ENCODE results near the gene C11orf97. TPM values are rescaled to one million over a fixed set of nuclear protein-coding genes. Genes with fewer than 3 reads are reported as not detected.

C11orf97 gene
- total and polyA plus RNA-seq, 2 donors (not counting 1 experiment from before 2014, with no cell fraction given), result not detected

DNA sequence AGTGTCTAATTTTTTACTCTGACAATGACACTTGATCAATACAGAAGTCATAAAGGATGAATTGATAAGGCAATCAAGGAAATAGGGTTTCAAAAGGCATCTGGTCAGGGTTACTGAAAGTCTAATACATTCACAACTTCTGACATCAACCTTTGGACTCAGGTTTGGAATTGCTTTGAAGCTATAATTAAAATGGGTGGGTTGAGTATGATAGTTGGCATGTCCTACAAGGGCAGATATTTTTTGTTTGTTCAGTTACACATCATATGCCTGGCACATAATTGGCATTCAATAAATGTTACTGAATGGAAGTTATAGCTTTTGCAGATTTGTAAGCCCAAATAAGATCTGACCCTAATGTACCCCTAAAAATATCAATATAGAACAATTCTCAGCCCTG is 24.1 kb downstream of the C11orf97 start:
- H3K4me2 ChIP-seq (replicated peaks; ENCODE audit: low read depth, low read length, poor library complexity, severe bottlenecking), result no peak overlapping the region
- no peaks in the 10 kb centered on the region for H3K4me1 ChIP-seq (ENCODE audit: control insufficient read depth in 2 of 2, insufficient read depth in 2 of 2, low read length in 2 of 2)
- no peaks in the 10 kb centered on the region for H3K9me3 Mint-ChIP-seq (ENCODE audit: insufficient read depth)
- peaks cover 0 to 8% (median 0%) of the 10 kb centered on the region in 4 experiments for H3K27me3 ChIP-seq (replicated peaks in 1 of 4; ENCODE audit: control extremely low read depth in 1 of 4, control insufficient read depth in 3 of 4, insufficient read depth in 4 of 4, low read length in 3 of 4)
- no peak overlapping the region for H3K27ac Mint-ChIP-seq
- H3K79me2 ChIP-seq (ENCODE audit: control insufficient read depth, insufficient read depth, low read length), result no peaks in the 10 kb centered on the region
- H3K9me3 ChIP-seq (ENCODE audit: control extremely low read depth in 1 of 3, control insufficient read depth in 2 of 3, insufficient read depth in 1 of 3, low read length in 2 of 3), result no peaks in the 10 kb centered on the region
- no peak for DNase-seq
- TF ChIP-seq, protein P1, sequence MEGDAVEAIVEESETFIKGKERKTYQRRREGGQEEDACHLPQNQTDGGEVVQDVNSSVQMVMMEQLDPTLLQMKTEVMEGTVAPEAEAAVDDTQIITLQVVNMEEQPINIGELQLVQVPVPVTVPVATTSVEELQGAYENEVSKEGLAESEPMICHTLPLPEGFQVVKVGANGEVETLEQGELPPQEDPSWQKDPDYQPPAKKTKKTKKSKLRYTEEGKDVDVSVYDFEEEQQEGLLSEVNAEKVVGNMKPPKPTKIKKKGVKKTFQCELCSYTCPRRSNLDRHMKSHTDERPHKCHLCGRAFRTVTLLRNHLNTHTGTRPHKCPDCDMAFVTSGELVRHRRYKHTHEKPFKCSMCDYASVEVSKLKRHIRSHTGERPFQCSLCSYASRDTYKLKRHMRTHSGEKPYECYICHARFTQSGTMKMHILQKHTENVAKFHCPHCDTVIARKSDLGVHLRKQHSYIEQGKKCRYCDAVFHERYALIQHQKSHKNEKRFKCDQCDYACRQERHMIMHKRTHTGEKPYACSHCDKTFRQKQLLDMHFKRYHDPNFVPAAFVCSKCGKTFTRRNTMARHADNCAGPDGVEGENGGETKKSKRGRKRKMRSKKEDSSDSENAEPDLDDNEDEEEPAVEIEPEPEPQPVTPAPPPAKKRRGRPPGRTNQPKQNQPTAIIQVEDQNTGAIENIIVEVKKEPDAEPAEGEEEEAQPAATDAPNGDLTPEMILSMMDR (IDR thresholded peaks at IDR 0.05), result no peak
- no peak for TF ChIP-seq EZH2 (IDR thresholded peaks at IDR 0.05; ENCODE audit: borderline replicate concordance, insufficient read depth, low read depth, low read length, poor library complexity, severe bottlenecking)
- intact Hi-C loops (cut with micrococcal nuclease), result no loop called here
- no peak overlapping the region for H2AFZ ChIP-seq (ENCODE audit: insufficient read depth, low read depth, low read length, poor library complexity, severe bottlenecking)
- H3K9ac ChIP-seq (ENCODE audit: low read length), result no peak overlapping the region
- no peak overlapping the region for H3K27ac ChIP-seq (ENCODE audit: low read length in 2 of 2)
- no peak overlapping the region for H3K4me3 ChIP-seq (ENCODE audit: control extremely low read depth in 1 of 5, extremely low read depth in 1 of 5, insufficient read depth in 1 of 5, low read depth in 2 of 5, low read length in 4 of 5)
- ChIA-PET CTCF (interaction anchor here (1.6 to 2.8 kb wide), 2 partner anchors 16 to 31 kb away, joined by 3 to 11 read pairs; no protein-coding TSS in a partner anchor), POLR2A (no interaction called here)
- no peaks in the 10 kb centered on the region for H3K4me1 Mint-ChIP-seq
- peaks cover 29% of the 10 kb centered on the region for H3K27me3 Mint-ChIP-seq
- no peaks in the 10 kb centered on the region for H3K36me3 ChIP-seq (replicated peaks in 1 of 2; ENCODE audit: control extremely low read depth in 1 of 2, control insufficient read depth in 1 of 2, extremely low read depth in 1 of 2, insufficient read depth in 2 of 2, low read length in 1 of 2)
- H4K20me1 ChIP-seq (ENCODE audit: control insufficient read depth, insufficient read depth, low read length, poor library complexity, severe bottlenecking), result no peaks in the 10 kb centered on the region
- no peak overlapping the region for H3K4me3 Mint-ChIP-seq
- ATAC-seq (ENCODE audit: low read depth), result no peak

DNA sequence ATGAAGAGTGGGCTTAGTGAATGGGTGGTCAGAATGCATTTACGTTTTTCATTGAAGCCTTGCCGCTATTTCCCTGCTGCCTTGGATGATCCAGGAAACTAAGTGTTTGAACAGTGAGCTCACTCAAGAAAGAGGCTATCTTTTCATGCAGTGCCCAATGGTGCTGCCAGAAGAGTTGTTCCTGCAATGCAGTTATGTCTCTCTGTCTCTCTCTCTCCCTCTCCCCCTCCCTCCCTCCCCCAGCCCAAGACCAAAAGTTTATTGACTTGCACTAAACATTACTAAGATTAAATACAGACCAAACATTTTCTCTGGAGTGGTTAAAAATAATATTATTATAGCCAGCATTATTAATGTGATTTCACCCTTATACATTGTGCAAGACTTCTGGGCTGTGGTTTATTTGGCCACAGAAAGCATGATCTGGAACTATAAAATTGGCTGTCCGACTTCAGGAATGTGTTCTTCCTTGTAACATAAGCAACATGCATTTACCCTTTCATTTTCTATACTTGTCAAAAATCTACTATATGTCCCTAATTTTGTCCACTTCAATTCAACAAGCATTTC is 24.9 kb downstream of the C11orf97 start:
- Mint-ChIP-seq H3K27ac (no peak overlapping the region), H3K4me3 (no peak overlapping the region), H3K4me1 (no peaks in the 10 kb centered on the region), H3K27me3 (peaks cover 29% of the 10 kb centered on the region), H3K9me3 (ENCODE audit: insufficient read depth) (no peaks in the 10 kb centered on the region)
- no CpG with 5 or more reads among the region's 3 CpGs for WGBS (ENCODE audit: insufficient coverage)
- Histone ChIP-seq H3K4me2 (replicated peaks; ENCODE audit: low read depth, low read length, poor library complexity, severe bottlenecking) (no peak overlapping the region), H3K27ac (ENCODE audit: low read length in 2 of 2) (no peak overlapping the region), H3K4me1 (ENCODE audit: control insufficient read depth in 2 of 2, insufficient read depth in 2 of 2, low read length in 2 of 2) (no peaks in the 10 kb centered on the region), H3K36me3 (replicated peaks in 1 of 2; ENCODE audit: control extremely low read depth in 1 of 2, control insufficient read depth in 1 of 2, extremely low read depth in 1 of 2, insufficient read depth in 2 of 2, low read length in 1 of 2) (no peaks in the 10 kb centered on the region), H3K4me3 (ENCODE audit: control extremely low read depth in 1 of 5, extremely low read depth in 1 of 5, insufficient read depth in 1 of 5, low read depth in 2 of 5, low read length in 4 of 5) (no peak overlapping the region), H3K27me3 (replicated peaks in 1 of 4; ENCODE audit: control extremely low read depth in 1 of 4, control insufficient read depth in 3 of 4, insufficient read depth in 4 of 4, low read length in 3 of 4) (peaks cover 0 to 8% (median 0%) of the 10 kb centered on the region in 4 experiments), H3K79me2 (ENCODE audit: control insufficient read depth, insufficient read depth, low read length) (no peaks in the 10 kb centered on the region), H2AFZ (ENCODE audit: insufficient read depth, low read depth, low read length, poor library complexity, severe bottlenecking) (no peak overlapping the region), H4K20me1 (ENCODE audit: control insufficient read depth, insufficient read depth, low read length, poor library complexity, severe bottlenecking) (no peaks in the 10 kb centered on the region), H3K9me3 (ENCODE audit: control extremely low read depth in 1 of 3, control insufficient read depth in 2 of 3, insufficient read depth in 1 of 3, low read length in 2 of 3) (no peaks in the 10 kb centered on the region), H3K9ac (ENCODE audit: low read length) (no peak overlapping the region)
- ChIA-PET POLR2A (no interaction called here), CTCF (interaction anchor here (1.6 to 2.8 kb wide), 2 partner anchors 17 to 32 kb away, joined by 3 to 11 read pairs; no protein-coding TSS in a partner anchor)
- DNase-seq (no peak), ATAC-seq (ENCODE audit: low read depth) (no peak)
- intact Hi-C loops (cut with micrococcal nuclease), result no loop called here
- no peak for TF ChIP-seq EZH2 (IDR thresholded peaks at IDR 0.05; ENCODE audit: borderline replicate concordance, insufficient read depth, low read depth, low read length, poor library complexity, severe bottlenecking)
- TF ChIP-seq, protein P1 (IDR thresholded peaks at IDR 0.05), result no peak
